ENCODE measurements around the gene CEACAM1.
"Not testable (repeated sequence)": the region's sequence is repeated elsewhere in the genome, so short reads cannot be mapped to it uniquely, and the experiment has no call there.

CEACAM1 gene

DNA sequence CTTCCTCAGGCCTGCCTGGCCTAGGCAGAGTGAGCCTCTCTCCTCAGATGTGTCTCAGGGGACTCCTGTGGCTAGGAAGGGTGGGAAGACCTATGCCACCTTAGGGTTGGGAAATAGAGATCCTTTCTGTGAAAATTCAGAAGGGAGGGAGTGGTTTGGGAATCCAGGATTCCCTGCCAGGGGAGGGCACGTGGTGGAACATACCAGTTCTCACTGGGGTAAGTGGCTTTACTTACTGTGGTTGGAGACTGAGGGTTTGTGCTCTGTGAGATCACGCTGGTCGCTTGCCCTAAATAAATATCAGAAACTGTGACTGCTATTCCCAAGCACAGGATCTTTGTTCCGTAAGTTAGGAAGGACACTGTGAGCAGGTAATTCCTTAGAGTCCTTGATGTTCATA lies 16.9 kb downstream of the CEACAM1 start:
- no peak for DNase-seq (ENCODE audit: insufficient read length, low spot score)
- no peak for FAIRE-seq
- TF ChIP-seq, protein P1, sequence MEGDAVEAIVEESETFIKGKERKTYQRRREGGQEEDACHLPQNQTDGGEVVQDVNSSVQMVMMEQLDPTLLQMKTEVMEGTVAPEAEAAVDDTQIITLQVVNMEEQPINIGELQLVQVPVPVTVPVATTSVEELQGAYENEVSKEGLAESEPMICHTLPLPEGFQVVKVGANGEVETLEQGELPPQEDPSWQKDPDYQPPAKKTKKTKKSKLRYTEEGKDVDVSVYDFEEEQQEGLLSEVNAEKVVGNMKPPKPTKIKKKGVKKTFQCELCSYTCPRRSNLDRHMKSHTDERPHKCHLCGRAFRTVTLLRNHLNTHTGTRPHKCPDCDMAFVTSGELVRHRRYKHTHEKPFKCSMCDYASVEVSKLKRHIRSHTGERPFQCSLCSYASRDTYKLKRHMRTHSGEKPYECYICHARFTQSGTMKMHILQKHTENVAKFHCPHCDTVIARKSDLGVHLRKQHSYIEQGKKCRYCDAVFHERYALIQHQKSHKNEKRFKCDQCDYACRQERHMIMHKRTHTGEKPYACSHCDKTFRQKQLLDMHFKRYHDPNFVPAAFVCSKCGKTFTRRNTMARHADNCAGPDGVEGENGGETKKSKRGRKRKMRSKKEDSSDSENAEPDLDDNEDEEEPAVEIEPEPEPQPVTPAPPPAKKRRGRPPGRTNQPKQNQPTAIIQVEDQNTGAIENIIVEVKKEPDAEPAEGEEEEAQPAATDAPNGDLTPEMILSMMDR (IDR thresholded peaks at IDR 0.05; ENCODE audit: insufficient read depth, missing control alignments): no peak

DNA sequence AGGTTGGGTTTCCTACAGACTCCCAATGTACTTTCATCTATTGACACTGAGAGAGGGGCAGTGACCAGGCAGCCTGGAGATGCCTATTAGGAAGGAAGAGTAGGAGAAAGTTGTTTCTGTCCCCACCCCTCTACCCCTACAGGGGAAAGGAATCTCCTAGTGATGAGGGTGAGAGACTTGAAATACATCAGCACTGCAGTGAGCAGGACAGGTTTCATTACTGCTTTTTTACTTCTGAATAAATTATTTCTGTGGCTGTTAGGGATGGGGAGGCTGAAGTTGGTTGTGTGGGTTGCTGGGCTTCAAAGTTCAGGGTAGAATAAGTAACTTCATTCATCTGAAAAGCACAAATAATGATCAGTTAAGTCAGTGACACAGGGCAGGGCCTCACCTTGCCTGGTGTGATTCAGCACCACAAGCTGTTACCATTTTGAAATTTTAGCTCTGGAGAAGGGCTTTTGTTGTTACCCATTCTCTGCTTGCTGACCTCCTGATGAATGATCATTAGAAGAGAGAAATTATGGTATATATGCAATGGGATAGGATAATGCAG lies 19.3 kb downstream of the CEACAM1 start:
- TF ChIP-seq, protein P1 (IDR thresholded peaks at IDR 0.05; ENCODE audit: insufficient read depth, missing control alignments): no peak
- DNase-seq (ENCODE audit: insufficient read length, low spot score): no peak
- no peak for FAIRE-seq

DNA sequence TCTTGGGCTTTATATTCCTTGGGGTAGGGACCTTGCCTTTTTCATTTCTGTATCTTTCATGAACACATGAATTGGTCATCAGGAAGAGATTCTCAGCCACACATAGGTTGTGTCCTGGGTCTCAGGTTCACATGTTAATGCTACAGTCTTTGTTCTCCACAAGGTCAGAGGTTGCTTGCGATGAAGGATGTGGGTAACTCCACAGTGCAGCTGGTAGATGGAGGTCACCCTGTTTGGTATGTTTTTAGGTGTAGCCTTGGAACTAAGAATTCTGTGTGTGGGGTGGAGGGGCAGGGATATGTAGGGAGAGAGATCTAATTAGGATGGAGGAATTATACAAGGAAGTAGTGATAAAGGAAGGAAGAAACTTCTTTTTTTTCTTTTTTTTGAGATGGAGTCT lies 23.2 kb downstream of the CEACAM1 start:
- DNase-seq (ENCODE audit: insufficient read length, low spot score) (no peak), FAIRE-seq (no peak)
- TF ChIP-seq, protein P1 (IDR thresholded peaks at IDR 0.05; ENCODE audit: insufficient read depth, missing control alignments): no peak

DNA sequence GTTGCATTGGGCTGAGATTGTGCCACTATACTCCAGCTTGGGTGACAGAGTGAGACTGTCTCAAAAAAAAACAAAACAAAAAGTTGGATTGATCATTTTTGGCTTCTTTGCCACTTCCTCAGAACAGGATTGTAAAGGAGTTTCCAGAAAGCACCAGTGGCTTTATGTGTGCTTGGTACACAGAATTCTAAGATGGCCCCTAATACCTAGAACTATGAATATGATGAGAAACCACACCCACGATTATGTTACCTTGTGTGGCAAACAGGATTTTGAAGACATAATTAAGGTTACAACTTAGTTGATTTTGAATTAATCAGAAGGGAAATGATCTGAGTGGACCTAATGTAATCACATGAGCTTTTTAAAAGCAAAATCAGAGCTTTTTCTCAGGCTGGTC lies 26.5 kb downstream of the CEACAM1 start:
- TF ChIP-seq, protein P1 (IDR thresholded peaks at IDR 0.05; ENCODE audit: insufficient read depth, missing control alignments): no peak
- DNase-seq (ENCODE audit: insufficient read length, low spot score) (no peak), FAIRE-seq (no peak)

DNA sequence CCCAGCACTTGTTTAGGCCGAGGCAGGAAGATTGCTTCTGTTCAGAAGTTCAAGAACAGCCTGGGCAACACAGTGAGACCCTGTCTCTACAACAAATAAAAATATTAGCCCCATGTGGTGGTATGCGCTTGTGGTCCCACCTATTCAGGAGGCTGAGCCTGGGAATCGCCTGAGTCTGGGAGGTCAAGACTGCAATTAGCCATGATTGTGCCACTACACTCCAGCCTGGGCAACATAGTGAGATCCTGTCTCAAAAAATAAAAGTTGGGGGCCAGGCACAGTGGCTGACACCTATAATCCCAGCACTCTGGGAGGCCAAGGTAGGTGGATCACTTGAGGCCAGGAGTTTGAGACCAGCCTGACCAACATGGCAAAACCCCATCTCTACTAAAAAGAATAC lies 27.0 kb downstream of the CEACAM1 start:
- DNase-seq (ENCODE audit: insufficient read length, low spot score); FAIRE-seq: not testable (repeated sequence)

DNA sequence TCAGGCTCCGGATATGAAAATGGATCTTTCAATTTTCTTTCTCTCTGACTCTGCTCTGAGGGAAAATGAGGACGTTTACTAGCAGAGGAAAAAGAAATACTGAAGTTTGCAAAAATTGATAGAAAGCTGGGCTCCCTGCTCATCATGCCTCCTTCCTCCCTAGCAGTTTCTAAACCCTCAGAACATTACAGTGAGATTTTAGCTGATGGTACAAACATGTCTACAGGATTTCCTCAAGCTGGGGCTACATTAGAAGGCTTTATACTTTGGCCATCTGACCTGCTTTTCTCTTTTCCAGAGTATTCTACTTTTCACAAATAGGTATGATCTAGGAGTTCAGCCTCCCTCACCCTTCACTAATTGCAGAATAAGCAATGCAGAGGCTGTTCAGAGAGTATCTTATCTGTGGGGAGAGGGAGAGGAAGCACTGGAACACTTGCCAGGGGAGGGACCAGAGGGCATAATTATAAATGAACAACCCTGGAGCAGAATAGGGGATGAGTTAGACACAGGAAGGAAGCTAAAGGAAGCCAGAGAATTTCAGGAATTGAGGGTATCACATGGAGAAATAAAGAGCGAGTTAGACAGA lies 30.0 kb downstream of the CEACAM1 start:
- FAIRE-seq (no peak), DNase-seq (ENCODE audit: insufficient read length, low spot score) (no peak)
- TF ChIP-seq, protein P1 (IDR thresholded peaks at IDR 0.05; ENCODE audit: insufficient read depth, missing control alignments): no peak

DNA sequence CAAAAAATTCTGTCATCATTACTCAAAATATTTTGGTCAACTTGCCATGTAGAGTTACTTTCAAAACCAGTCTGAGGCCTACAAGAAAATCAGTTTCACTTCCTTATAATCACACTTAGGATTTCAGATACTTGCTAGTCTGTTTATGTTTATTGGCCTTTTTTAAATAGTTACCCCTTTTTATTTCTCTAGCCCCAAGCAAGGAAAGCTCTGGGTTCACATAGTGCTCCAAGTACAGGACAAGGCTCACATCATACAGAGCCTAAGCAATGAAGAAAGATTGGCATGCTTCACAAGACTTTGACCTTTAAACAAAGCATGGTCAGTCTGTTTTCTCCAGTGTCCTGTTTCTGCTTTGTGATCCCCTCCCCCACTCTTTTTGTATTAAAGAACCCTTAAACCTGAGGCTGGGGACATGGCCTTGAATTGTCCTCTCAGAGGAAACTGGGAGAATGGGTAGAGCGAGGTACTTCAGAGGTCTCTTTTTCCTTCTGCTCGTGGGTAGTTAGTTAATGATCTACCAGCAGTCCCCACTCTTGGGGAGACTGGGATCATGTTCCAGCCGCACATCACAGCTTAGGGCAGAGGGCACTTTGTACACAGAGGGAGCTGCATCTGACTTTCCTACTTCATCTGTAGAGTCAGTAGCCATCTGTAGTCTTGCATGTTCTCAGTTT lies 30.7 kb downstream of the CEACAM1 start:
- TF ChIP-seq, protein P1 (IDR thresholded peaks at IDR 0.05; ENCODE audit: insufficient read depth, missing control alignments): no peak
- FAIRE-seq (no peak), DNase-seq (ENCODE audit: insufficient read length, low spot score) (no peak)
